Caco-2 (cell line): ENCODE data around the gene RUFY4. TPM values are rescaled to one million over a fixed set of nuclear protein-coding genes. Genes with fewer than 3 reads are reported as not detected.

Source experiments
- BruUV-seq: library from RNA; stranded (reverse); fragments of 400-500 nt; replicated peaks from 2 replicates; lab custom pipeline; 2021; lab: Mats Ljungman, UMichigan
- CTCF ChIA-PET: fragments of 300-600 bp; sonication (Branson Sonifier 250); formaldehyde crosslinking; loops from one replicate; lab custom pipeline; 2022; ENCODE audit warnings: antibody characterized with exemption; lab: Charles Lee
- POLR2A ChIA-PET: fragments of 300-600 bp; sonication (Branson Sonifier 250); formaldehyde crosslinking; loops from one replicate; lab custom pipeline; 2022; ENCODE audit warnings: antibody characterized with exemption; lab: Charles Lee
- DNase-seq, 2 experiments: peaks; one replicate each; pipeline versions ENCODE4 v3.0.0 to v3.0.0-alpha.2; 2020 to 2022
- H3K27me3 ChIP-seq: replicated peaks from 2 replicates; pipeline ENCODE4 v1.6.0; 2011; ENCODE audit warnings: low read length; ENCODE audit not compliant: control insufficient read depth, insufficient read depth
- H3K36me3 ChIP-seq: 2 replicates; pipeline ENCODE4 v1.5.1; 2011; ENCODE audit warnings: low read length; ENCODE audit not compliant: control insufficient read depth, insufficient read depth
- H3K4me1 ChIP-seq: fragments of 250-450 bp; sonication (Bioruptor Pico); 2 replicates; pipeline ENCODE4 v1.5.1; 2020; ENCODE audit warnings: mild to moderate bottlenecking
- H3K4me3 ChIP-seq: 2 replicates; pipeline ENCODE4 v1.5.1; 2011; ENCODE audit warnings: low read depth, mild to moderate bottlenecking, control low read depth, low read length
- H3K9me3 ChIP-seq: fragments of 250-450 bp; sonication (Bioruptor Pico); 2 replicates; pipeline ENCODE4 v1.5.1; 2020; ENCODE audit warnings: mild to moderate bottlenecking, moderate library complexity
- H3K27ac Mint-ChIP-seq: one replicate; pipeline ENCODE4 v1.8.0; 2022; ENCODE audit warnings: mixed read lengths; ENCODE audit not compliant: unreplicated experiment
- H3K27me3 Mint-ChIP-seq: one replicate; pipeline ENCODE4 v1.8.0; 2022; ENCODE audit warnings: mixed read lengths; ENCODE audit not compliant: insufficient read depth, unreplicated experiment
- H3K36me3 Mint-ChIP-seq: one replicate; pipeline ENCODE4 v1.8.0; 2022; ENCODE audit warnings: mild to moderate bottlenecking, mixed read lengths; ENCODE audit not compliant: insufficient read depth, unreplicated experiment
- H3K4me1 Mint-ChIP-seq: one replicate; pipeline ENCODE4 v1.8.0; 2022; ENCODE audit warnings: low read depth, mixed read lengths; ENCODE audit not compliant: unreplicated experiment
- H3K4me3 Mint-ChIP-seq: one replicate; pipeline ENCODE4 v1.8.0; 2022; ENCODE audit warnings: mild to moderate bottlenecking, moderate library complexity, mixed read lengths; ENCODE audit not compliant: unreplicated experiment
- H3K9me3 Mint-ChIP-seq: one replicate; pipeline ENCODE4 v1.8.0; 2022; ENCODE audit warnings: mixed read lengths; ENCODE audit not compliant: unreplicated experiment
- intact Hi-C: fragments of 100-400 bp; cut with micrococcal nuclease; formaldehyde crosslinking; loops from one replicate; pipeline ENCODE4 v1.10.0; 2022; ENCODE audit not compliant: unreplicated experiment
- total RNA-seq: library from RNA; stranded (reverse); gene quantifications from 2 replicates; pipeline ENCODE4 v1.2.3, GENCODE V29; 2022
- TF ChIP-seq, protein P1 (sequence below), 2 experiments: fragments of 200-600 bp in 1 of 2; IDR thresholded peaks; 1 replicate in 1 of 2; 2 replicates in 1 of 2; pipeline versions ENCODE4 v1.5.1 to v1.8.0; 2011 to 2022; ENCODE audit warnings: antibody characterized with exemption in 1 of 2, control low read depth in 1 of 2, inconsistent platforms in 1 of 2, low read depth in 1 of 2, low read length in 1 of 2, mild to moderate bottlenecking in 1 of 2, moderate library complexity in 1 of 2; ENCODE audit not compliant: insufficient read depth in 1 of 2, severe bottlenecking in 1 of 2, unreplicated experiment in 1 of 2

RUFY4 gene
- total RNA-seq, 1 experiment from 2014 or later = not detected

DNA sequence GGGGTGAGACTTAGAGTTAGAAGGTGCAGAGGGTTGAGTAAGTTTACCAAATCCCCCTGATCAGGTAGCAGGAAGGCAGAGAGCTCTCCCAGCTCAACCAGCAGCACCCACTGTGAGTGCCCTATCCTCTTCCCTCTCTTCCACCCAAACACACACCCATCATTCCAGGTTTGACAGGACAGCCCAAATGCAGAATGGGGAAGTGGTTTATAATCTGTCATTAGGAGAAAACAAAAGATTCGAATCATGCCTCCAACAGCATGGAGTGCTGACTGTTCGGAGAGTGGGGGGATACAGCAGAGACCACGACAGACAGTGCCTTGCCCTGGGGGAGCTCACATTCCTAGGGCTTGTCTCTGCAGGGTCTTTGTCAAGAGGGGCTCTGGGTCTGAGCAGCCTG lies 68.5 kb downstream of the RUFY4 start:
- intact Hi-C loops = no loop called here
- DNase-seq = no peak
- Mint-ChIP-seq H3K4me1 (no peaks in the 10 kb centered on the region), H3K9me3 (no peaks in the 10 kb centered on the region), H3K36me3 (no peaks in the 10 kb centered on the region), H3K4me3 (no peak overlapping the region), H3K27ac (no peak overlapping the region), H3K27me3 (peaks cover 13% of the 10 kb centered on the region)
- POLR2A ChIA-PET = no interaction called here
- no TSS peak for BruUV-seq
- H3K9me3 ChIP-seq = no peaks in the 10 kb centered on the region
- no peaks in the 10 kb centered on the region for H3K4me1 ChIP-seq
- CTCF ChIA-PET = no interaction called here
- TF ChIP-seq, protein P1, sequence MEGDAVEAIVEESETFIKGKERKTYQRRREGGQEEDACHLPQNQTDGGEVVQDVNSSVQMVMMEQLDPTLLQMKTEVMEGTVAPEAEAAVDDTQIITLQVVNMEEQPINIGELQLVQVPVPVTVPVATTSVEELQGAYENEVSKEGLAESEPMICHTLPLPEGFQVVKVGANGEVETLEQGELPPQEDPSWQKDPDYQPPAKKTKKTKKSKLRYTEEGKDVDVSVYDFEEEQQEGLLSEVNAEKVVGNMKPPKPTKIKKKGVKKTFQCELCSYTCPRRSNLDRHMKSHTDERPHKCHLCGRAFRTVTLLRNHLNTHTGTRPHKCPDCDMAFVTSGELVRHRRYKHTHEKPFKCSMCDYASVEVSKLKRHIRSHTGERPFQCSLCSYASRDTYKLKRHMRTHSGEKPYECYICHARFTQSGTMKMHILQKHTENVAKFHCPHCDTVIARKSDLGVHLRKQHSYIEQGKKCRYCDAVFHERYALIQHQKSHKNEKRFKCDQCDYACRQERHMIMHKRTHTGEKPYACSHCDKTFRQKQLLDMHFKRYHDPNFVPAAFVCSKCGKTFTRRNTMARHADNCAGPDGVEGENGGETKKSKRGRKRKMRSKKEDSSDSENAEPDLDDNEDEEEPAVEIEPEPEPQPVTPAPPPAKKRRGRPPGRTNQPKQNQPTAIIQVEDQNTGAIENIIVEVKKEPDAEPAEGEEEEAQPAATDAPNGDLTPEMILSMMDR (IDR thresholded peaks at IDR 0.05; ENCODE audit: insufficient read depth in 1 of 2, low read depth in 1 of 2, low read length in 1 of 2, severe bottlenecking in 1 of 2, unreplicated experiment in 1 of 2) = no peak
- H3K36me3 ChIP-seq = no peaks in the 10 kb centered on the region
- H3K27me3 ChIP-seq = no peaks in the 10 kb centered on the region; the same call in none of the 2 replicates
- no peak overlapping the region for H3K4me3 ChIP-seq

GRCh38 chr2:218138047-218138446 lies 69.0 kb downstream of the RUFY4 start:
- H3K27ac Mint-ChIP-seq = no peak overlapping the region
- no peak for DNase-seq
- Histone ChIP-seq H3K4me1 (no peaks in the 10 kb centered on the region), H3K36me3 (no peaks in the 10 kb centered on the region), H3K9me3 (no peaks in the 10 kb centered on the region), H3K4me3 (no peak overlapping the region), H3K27me3 (no peaks in the 10 kb centered on the region; the same call in none of the 2 replicates)
- ChIA-PET POLR2A (no interaction called here), CTCF (no interaction called here)
- TF ChIP-seq, protein P1 (IDR thresholded peaks at IDR 0.05; ENCODE audit: insufficient read depth in 1 of 2, low read depth in 1 of 2, low read length in 1 of 2, severe bottlenecking in 1 of 2, unreplicated experiment in 1 of 2) = no peak
- H3K27me3 Mint-ChIP-seq = peaks cover 13% of the 10 kb centered on the region
- no peak overlapping the region for H3K4me3 Mint-ChIP-seq
- intact Hi-C loops = no loop called here
- no peaks in the 10 kb centered on the region for H3K4me1 Mint-ChIP-seq
- no peaks in the 10 kb centered on the region for H3K9me3 Mint-ChIP-seq
- BruUV-seq = no TSS peak
- H3K36me3 Mint-ChIP-seq = no peaks in the 10 kb centered on the region

Other genes with a start within 250 kb of the RUFY4 start
- 16.1 and 16.9 TPM in 2 replicates for gene TNS1, start 66.3 kb upstream of the RUFY4 start, total RNA-seq
- gene CXCR2, start 56.8 kb downstream of the RUFY4 start, total RNA-seq = not detected in 2 replicates
- gene CXCR1, start 97.7 kb downstream of the RUFY4 start, total RNA-seq = not detected in 2 replicates
- 284 and 290 TPM in 2 replicates for gene ARPC2, start 147.9 kb downstream of the RUFY4 start, total RNA-seq
- 0.29 and 0.44 TPM in 2 replicates for gene GPBAR1, start 191.8 kb downstream of the RUFY4 start, total RNA-seq
- 118 and 125 TPM in 2 replicates for gene AAMP, start 200.9 kb downstream of the RUFY4 start, total RNA-seq
- gene PNKD, start 201.3 kb downstream of the RUFY4 start, total RNA-seq = 39.2 and 42.9 TPM in 2 replicates
- 168 and 175 TPM in 2 replicates for gene TMBIM1, start 223.2 kb downstream of the RUFY4 start, total RNA-seq